AG04450 (cell line): ENCODE results near the gene RNASEH1. TPM values are rescaled to one million over a fixed set of nuclear protein-coding genes. Genes with fewer than 3 reads are reported as not detected.

Experiments
- CTCF ChIA-PET: fragments of 300-600, 350-600 bp; formaldehyde crosslinking; extraction: SDS; loops from one replicate; lab custom pipeline; 2022; ENCODE audit warnings: antibody characterized with exemption, inconsistent platforms; lab: Charles Lee
- POLR2A ChIA-PET: fragments of 350-600 bp; formaldehyde crosslinking; extraction: SDS; loops from one replicate; lab custom pipeline; 2021; ENCODE audit warnings: antibody characterized with exemption, inconsistent platforms; lab: Yijun Ruan, JAX
- DNase-seq: peaks from one replicate; pipeline ENCODE4 v3.0.0-alpha.2; 2011; ENCODE audit warnings: low read depth, low spot score
- H3K27ac ChIP-seq: one replicate; pipeline ENCODE4 v1.5.1; 2012; ENCODE audit warnings: low read depth, low read length, control low read depth
- H3K27me3 ChIP-seq: one replicate; pipeline ENCODE4 v1.6.0; 2012; ENCODE audit warnings: low read length; ENCODE audit not compliant: control insufficient read depth, insufficient read depth
- H3K4me3 ChIP-seq: 2 replicates; pipeline ENCODE4 v1.5.1; 2011; ENCODE audit warnings: mild to moderate bottlenecking, low read depth, low read length, control low read depth
- H3K9me3 ChIP-seq: 2 replicates; pipeline ENCODE4 v1.5.1; 2012; ENCODE audit warnings: low read length; ENCODE audit not compliant: control insufficient read depth, insufficient read depth
- CTCF ChIP-seq: IDR thresholded peaks from 2 replicates; pipeline ENCODE4 v1.5.1; 2011; ENCODE audit warnings: low read depth, low read length, control low read depth, inconsistent platforms
- polyA plus RNA-seq: library from polyadenylated mRNA; depleted of rRNA; stranded (reverse); fragments of >200 nt; gene quantifications from 2 replicates; pipeline ENCODE4 v1.2.3, GENCODE V29; 2011

The RNASEH1 gene
- polyA plus RNA-seq, 1 experiment = 26.2 TPM

GRCh38 chr2:3523551-3524041 is 34.5 kb downstream of the RNASEH1 start:
- Histone ChIP-seq H3K4me3 (no peak overlapping the region), H3K9me3 (peaks cover 4% of the 10 kb centered on the region; the same call in 1 of the 2 replicates), H3K27ac (peak overlapping the region; percentile 47), H3K27me3 (no peaks in the 10 kb centered on the region)
- DNase-seq = no peak
- ChIA-PET CTCF (interaction anchor here (0.6 to 1.1 kb wide), 4 partner anchors 12 to 134 kb away, joined by 3 to 6 read pairs (median 3); no protein-coding TSS in a partner anchor), POLR2A (interaction anchor here (0.9 to 1.6 kb wide), 3 partner anchors 13 to 146 kb away, joined by 3 to 8 read pairs (median 3); partner anchors contain the start of genes EIPR1 and RNASEH1)
- no peak for TF ChIP-seq CTCF

- H3K4me3 ChIP-seq = peak overlapping the region; percentile 14; the same call in 1 of the 2 replicates
- POLR2A ChIA-PET = no interaction called here
- peak overlapping the region; percentile 47 for H3K27ac ChIP-seq
- TF ChIP-seq CTCF = no peak
- no peak for DNase-seq
- H3K9me3 ChIP-seq = no peaks in the 10 kb centered on the region; the same call in 1 of the 2 replicates
- CTCF ChIA-PET = interaction anchor here (0.6 kb wide), 1 partner anchor 114 kb away, joined by 3 read pairs; no protein-coding TSS in a partner anchor
- no peaks in the 10 kb centered on the region for H3K27me3 ChIP-seq
These were observed 35.1 kb downstream of the RNASEH1 start for GRCh38 chr2:3522961-3523421.

GRCh38 chr2:3520591-3520990 is 37.5 kb downstream of the RNASEH1 start:
- Histone ChIP-seq H3K9me3 (no peaks in the 10 kb centered on the region; the same call in 1 of the 2 replicates), H3K4me3 (no peak overlapping the region), H3K27me3 (no peaks in the 10 kb centered on the region), H3K27ac (no peak overlapping the region)
- no peak for TF ChIP-seq CTCF
- ChIA-PET CTCF (no interaction called here), POLR2A (interaction anchor here (0.8 to 1.2 kb wide), 2 partner anchors 22 to 38 kb away, joined by 4 read pairs; partner anchors contain the start of gene RNASEH1)
- no peak for DNase-seq

GRCh38 chr2:3519255-3520205 is 38.6 kb downstream of the RNASEH1 start, which contains the start of gene ADI1:
TSS of gene ADI1 (minus strand) at chr2:3519531. CDS start at chr2:3519487, 44 bp downstream.
- ChIA-PET CTCF (interaction anchor here (0.6 to 0.8 kb wide), 4 partner anchors 56 to 1472 kb away, joined by 3 to 4 read pairs (median 3); no protein-coding TSS in a partner anchor), POLR2A (interaction anchor here (0.5 to 1.3 kb wide), 15 partner anchors 14 to 1802 kb away, joined by 3 to 7 read pairs (median 4); partner anchors contain the start of gene RNASEH1)
- DNase-seq = no peak
- Histone ChIP-seq H3K4me3 (peak within 1 kb of the TSS; percentile 88), H3K9me3 (no peaks in the 10 kb centered on the region; the same call in 1 of the 2 replicates), H3K27me3 (no peaks in the 10 kb centered on the region), H3K27ac (peak within 1 kb of the TSS; percentile 76)
- no peak for TF ChIP-seq CTCF
